Measurements from ENCODE around the gene SIRPA. TPM values are rescaled to one million over a fixed set of nuclear protein-coding genes. Genes with fewer than 3 reads are reported as not detected.

Gene SIRPA
- total and polyA plus RNA-seq, 10 of the 15 experiments (the other 5 are each of a cell fraction or from before 2014, with no cell fraction given): 1.7 to 13.2 (median 5.0) TPM

DNA sequence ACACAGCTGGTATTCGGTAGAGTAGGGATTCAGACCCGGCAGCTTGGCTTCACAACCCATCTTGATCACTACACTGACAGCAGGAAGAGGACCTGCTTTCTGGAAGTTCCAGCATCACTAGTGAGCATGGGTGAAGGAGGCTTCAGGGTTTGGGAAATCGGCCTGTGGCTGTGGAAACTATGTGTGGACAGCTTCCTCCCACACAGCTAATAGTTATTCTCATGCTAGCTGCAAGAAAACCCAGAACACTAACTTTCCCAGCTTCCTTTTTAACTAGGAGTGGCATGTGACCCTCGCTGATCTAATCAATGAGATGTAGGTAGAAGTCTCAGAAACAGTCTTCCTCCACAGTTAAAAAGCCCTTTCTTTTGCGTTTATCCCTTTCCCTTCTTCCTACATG, 36.3 kb upstream of the SIRPA start:
- no peak overlapping the region for H3K9ac ChIP-seq (ENCODE audit: control insufficient read depth, insufficient read depth, low read length)
- no peaks in the 10 kb centered on the region for H3K27me3 ChIP-seq (replicated peaks in 1 of 2; ENCODE audit: control insufficient read depth in 2 of 2, insufficient read depth in 2 of 2, low read length in 1 of 2)
- CTCF ChIA-PET: interaction anchor here (1.2 kb wide), 1 partner anchor 104 kb away, joined by 4 read pairs; no protein-coding TSS in a partner anchor
- intact Hi-C loops (cut with micrococcal nuclease; ENCODE audit: unreplicated experiment): no loop called here
- FAIRE-seq (no peak), ATAC-seq (no peak), DNase-seq (ENCODE audit: low read depth, low spot score) (no peak)
- peaks cover 4% of the 10 kb centered on the region for H3K4me1 ChIP-seq (ENCODE audit: control insufficient read depth, insufficient read depth, low read length)
- H3K4me2 ChIP-seq (ENCODE audit: control insufficient read depth, insufficient read depth): no peak overlapping the region
- H3K36me3 ChIP-seq (ENCODE audit: control insufficient read depth in 2 of 2, insufficient read depth in 2 of 2, low read length in 1 of 2): no peaks in the 10 kb centered on the region
- no peaks in the 10 kb centered on the region for H4K20me1 ChIP-seq (ENCODE audit: control insufficient read depth, insufficient read depth)
- no peak overlapping the region for H3K27ac ChIP-seq (ENCODE audit: control insufficient read depth, insufficient read depth)
- no peak overlapping the region; the same call in 1 of the 2 replicates for H2AFZ ChIP-seq (ENCODE audit: control insufficient read depth, low read depth, low read length)
- RAD21 ChIA-PET (ENCODE audit: unreplicated experiment): interaction anchor here (1.4 kb wide), 1 partner anchor 14 kb away, joined by 4 read pairs; no protein-coding TSS in a partner anchor
- TF ChIP-seq, protein P1, sequence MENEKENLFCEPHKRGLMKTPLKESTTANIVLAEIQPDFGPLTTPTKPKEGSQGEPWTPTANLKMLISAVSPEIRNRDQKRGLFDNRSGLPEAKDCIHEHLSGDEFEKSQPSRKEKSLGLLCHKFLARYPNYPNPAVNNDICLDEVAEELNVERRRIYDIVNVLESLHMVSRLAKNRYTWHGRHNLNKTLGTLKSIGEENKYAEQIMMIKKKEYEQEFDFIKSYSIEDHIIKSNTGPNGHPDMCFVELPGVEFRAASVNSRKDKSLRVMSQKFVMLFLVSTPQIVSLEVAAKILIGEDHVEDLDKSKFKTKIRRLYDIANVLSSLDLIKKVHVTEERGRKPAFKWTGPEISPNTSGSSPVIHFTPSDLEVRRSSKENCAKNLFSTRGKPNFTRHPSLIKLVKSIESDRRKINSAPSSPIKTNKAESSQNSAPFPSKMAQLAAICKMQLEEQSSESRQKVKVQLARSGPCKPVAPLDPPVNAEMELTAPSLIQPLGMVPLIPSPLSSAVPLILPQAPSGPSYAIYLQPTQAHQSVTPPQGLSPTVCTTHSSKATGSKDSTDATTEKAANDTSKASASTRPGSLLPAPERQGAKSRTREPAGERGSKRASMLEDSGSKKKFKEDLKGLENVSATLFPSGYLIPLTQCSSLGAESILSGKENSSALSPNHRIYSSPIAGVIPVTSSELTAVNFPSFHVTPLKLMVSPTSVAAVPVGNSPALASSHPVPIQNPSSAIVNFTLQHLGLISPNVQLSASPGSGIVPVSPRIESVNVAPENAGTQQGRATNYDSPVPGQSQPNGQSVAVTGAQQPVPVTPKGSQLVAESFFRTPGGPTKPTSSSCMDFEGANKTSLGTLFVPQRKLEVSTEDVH (IDR thresholded peaks at IDR 0.05; ENCODE audit: low read depth, partially characterized antibody): no peak
- TF ChIP-seq, protein P2, sequence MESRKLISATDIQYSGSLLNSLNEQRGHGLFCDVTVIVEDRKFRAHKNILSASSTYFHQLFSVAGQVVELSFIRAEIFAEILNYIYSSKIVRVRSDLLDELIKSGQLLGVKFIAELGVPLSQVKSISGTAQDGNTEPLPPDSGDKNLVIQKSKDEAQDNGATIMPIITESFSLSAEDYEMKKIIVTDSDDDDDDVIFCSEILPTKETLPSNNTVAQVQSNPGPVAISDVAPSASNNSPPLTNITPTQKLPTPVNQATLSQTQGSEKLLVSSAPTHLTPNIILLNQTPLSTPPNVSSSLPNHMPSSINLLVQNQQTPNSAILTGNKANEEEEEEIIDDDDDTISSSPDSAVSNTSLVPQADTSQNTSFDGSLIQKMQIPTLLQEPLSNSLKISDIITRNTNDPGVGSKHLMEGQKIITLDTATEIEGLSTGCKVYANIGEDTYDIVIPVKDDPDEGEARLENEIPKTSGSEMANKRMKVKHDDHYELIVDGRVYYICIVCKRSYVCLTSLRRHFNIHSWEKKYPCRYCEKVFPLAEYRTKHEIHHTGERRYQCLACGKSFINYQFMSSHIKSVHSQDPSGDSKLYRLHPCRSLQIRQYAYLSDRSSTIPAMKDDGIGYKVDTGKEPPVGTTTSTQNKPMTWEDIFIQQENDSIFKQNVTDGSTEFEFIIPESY (IDR thresholded peaks at IDR 0.05): no peak
- TF ChIP-seq NFXL1 (IDR thresholded peaks at IDR 0.05; ENCODE audit: borderline replicate concordance) (no peak), RELB (IDR thresholded peaks at IDR 0.05; ENCODE audit: low read depth) (no peak), MAX (IDR thresholded peaks at IDR 0.05; ENCODE audit: low read depth, low read length) (no peak), SMAD1 (IDR thresholded peaks at IDR 0.05; ENCODE audit: low read depth, partially characterized antibody) (no peak), TCF7 (IDR thresholded peaks at IDR 0.05; ENCODE audit: borderline replicate concordance) (no peak), RCOR1 (conservative IDR thresholded peaks at IDR 0.05; ENCODE audit: low read depth, low read length) (no peak), SIN3A (IDR thresholded peaks at IDR 0.05; ENCODE audit: low read depth, low read length) (no peak), HDAC2 (IDR thresholded peaks at IDR 0.05) (no peak), ZNF24 (IDR thresholded peaks at IDR 0.05) (no peak), KLF5 (IDR thresholded peaks at IDR 0.05; ENCODE audit: partially characterized antibody) (no peak), GABPA (IDR thresholded peaks at IDR 0.05; ENCODE audit: low read depth) (no peak), MTA3 (IDR thresholded peaks at IDR 0.05; ENCODE audit: borderline replicate concordance, low read length) (no peak)
- TF ChIP-seq, protein P3, sequence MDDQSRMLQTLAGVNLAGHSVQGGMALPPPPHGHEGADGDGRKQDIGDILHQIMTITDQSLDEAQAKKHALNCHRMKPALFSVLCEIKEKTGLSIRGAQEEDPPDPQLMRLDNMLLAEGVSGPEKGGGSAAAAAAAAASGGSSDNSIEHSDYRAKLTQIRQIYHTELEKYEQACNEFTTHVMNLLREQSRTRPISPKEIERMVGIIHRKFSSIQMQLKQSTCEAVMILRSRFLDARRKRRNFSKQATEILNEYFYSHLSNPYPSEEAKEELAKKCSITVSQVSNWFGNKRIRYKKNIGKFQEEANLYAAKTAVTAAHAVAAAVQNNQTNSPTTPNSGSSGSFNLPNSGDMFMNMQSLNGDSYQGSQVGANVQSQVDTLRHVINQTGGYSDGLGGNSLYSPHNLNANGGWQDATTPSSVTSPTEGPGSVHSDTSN (IDR thresholded peaks at IDR 0.05; ENCODE audit: insufficient replicate concordance, low read depth, low read length): no peak
- no TSS peak for BruUV-seq (replicated peaks)
- SMC1A ChIA-PET (ENCODE audit: uncharacterized antibody, unreplicated experiment): interaction anchor here (0.9 kb wide), 1 partner anchor 11 kb away, joined by 4 read pairs; no protein-coding TSS in a partner anchor
- no peak overlapping the region for H3K4me3 ChIP-seq
- 38% methylated on average over 5 of the region's 5 CpGs for WGBS (ENCODE audit: insufficient coverage, insufficient replicate concordance, low lambda C conversion rate, missing lambda C conversion rate)
- no peaks in the 10 kb centered on the region for H3K79me2 ChIP-seq (ENCODE audit: control insufficient read depth, insufficient read depth, low read length)
- POLR2A ChIA-PET: interaction anchor here (0.5 to 1.0 kb wide), 2 partner anchors 14 to 615 kb away, joined by 3 to 6 read pairs; no protein-coding TSS in a partner anchor
- in situ Hi-C loops (cut with MboI): no loop called here
- no peaks in the 10 kb centered on the region for H3K9me3 ChIP-seq (replicated peaks; ENCODE audit: control insufficient read depth, insufficient read depth, low read length)

All from GM12878 (cell line).